ENCODE data around the gene BHLHE23.
"Not testable (repeated sequence)": the region's sequence is repeated elsewhere in the genome, so short reads cannot be mapped to it uniquely, and the experiment has no call there.

The BHLHE23 gene

DNA sequence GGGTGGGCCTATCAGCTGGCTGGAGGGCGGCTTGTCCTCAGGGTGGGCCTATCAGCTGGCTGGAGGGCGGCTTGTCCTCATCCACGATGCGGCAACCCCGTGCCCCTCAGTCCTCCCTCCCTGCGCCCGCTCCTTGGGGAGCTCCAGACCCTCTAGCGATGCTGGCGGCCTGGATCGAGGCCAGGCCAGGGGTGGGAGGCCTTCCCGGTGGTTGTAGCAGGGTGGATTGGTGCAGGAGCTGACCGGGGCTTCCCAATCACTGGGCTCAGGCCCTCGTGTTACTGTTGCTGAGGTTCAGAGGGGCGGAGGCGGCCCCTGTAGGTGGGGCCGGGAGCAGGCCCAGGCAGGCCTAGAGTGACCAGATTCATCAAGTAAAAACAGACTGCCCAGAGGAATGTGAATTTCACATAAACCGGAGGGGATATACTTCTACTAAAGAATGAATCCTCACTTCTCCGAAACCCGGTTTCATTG, 45.4 kb downstream of the BHLHE23 start:
- no peak for DNase-seq (ENCODE audit: low read depth in 2 of 2)

GRCh38 chr20:62960446-62961309, 46.1 kb downstream of the BHLHE23 start:
- not testable (repeated sequence) for DNase-seq (ENCODE audit: low read depth in 2 of 2)

DNA sequence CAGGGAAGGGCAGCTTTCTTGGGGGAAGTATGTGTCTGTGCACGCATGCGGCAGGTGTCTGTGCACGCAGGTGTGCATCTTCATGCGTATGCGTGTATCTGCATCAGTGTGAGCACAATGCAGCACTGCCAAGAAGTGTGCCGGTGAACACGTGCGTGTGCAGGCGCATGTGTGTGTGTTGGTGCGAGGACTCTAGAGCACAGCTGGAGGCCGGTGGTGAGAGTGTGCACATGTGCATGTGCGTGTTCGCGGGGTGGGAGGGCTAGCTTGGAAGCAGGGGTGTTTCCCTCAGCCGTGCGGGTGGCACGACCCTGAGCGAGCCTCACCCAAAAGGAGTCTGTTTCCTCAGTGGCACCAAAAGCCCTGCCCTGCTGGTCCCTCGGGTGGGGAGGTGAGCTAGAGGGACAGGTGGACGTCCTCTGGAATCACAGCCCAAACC, 46.7 kb downstream of the BHLHE23 start:
- DNase-seq (ENCODE audit: low read depth in 2 of 2): no peak

DNA sequence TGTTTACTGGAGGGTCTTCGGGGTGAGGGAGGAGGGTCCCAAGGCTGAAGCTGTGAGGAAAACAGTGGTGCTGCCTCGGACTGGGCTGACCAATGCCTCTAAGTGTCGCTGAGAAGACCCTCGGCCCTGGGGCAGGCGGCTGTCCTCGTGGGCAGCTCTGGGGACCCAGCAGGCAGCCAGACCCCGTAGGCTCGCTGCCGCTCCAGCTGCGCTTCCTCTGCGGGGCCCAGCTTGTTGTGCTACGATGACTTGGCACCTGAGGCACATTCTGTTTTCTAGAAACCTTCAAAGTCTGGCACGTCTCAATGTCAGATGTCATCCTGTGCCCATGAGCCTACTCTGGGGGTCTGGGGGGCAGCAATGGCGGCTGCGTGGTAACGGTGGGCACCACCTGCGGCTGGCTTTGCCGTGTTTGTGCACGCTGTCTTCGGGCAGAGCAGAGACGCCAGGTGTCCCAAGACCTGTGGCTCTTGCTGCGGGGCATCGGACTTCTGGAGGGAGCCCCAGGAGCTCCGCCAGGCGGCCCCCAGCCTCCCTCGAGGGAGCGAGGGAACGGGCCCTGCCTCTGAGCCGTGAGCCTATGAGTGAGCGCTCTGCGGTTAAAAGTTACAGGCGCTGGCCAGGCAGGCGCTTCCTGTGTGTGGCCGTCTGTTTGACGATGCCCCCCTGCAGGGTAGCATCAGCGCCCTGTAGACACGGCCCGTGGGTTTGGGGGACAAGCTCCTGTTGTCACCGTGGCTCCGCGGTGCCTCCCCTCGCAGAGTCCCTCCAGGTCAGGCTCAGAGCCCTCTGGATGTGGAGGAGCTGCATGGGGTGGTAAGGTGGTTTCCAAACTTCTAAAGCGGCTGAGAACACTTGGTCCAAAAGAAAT, 47.4 kb downstream of the BHLHE23 start:
- no peak for DNase-seq (ENCODE audit: low read depth in 2 of 2)

GRCh38 chr20:62958388-62959100, 48.2 kb downstream of the BHLHE23 start:
- no peak for DNase-seq (ENCODE audit: low read depth in 2 of 2)

GRCh38 chr20:62957136-62958117, 49.3 kb downstream of the BHLHE23 start:
- DNase-seq (ENCODE audit: low read depth in 2 of 2): no peak

DNA sequence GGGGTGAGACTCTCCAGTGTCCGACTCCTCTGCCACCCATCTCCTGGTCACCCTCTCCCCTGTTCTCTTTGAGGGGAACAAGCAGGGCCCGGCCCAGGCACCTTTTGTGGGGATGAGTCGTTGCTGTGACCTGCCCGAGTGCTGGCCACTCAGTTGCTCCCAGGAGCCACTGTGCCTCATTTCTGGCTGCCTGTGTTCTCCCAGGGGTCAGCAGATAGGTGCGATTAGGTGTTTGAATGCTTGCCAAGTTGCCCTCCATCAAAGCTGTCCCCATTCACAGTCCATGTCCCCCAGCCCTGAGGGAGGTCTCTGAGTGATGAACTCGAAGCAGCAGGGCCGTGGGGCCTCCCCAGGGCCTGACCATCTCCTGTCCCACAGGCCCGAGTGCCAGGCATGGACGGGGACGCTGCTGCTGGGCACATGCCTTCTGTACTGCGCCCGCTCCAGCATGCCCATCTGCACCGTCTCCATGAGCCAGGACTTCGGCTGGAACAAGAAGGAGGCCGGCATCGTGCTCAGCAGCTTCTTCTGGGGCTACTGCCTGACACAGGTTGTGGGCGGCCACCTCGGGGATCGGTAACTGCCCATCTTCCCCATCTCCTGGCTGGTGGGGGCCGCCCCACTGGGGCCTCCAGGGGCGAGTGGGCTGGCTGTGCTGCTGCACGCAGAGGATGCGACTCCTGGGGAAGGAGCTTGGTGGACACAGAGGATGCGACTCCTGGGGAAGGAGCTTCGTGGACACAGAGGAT, 50.2 kb downstream of the BHLHE23 start:
- DNase-seq (ENCODE audit: low read depth in 2 of 2): no peak
